NCI-H146 (cell line): Measurements from ENCODE around the gene NPHP3.

ENCODE experiments used
- DNase-seq: peaks from one replicate; lab custom pipeline; 2025; lab: John Stamatoyannopoulos, UW

The NPHP3 gene

GRCh38 chr3:132695422-132695821 is 26.8 kb downstream of the NPHP3 start:
- no peak for DNase-seq

GRCh38 chr3:132694991-132695390 is 27.2 kb downstream of the NPHP3 start:
- no peak for DNase-seq

GRCh38 chr3:132690040-132690439 is 32.2 kb downstream of the NPHP3 start:
- DNase-seq = no peak

- DNase-seq = no peak
Measured at GRCh38 chr3:132682201-132682600, 40.0 kb downstream of the NPHP3 start.

GRCh38 chr3:132681421-132681820 is 40.8 kb downstream of the NPHP3 start:
- no peak for DNase-seq

GRCh38 chr3:132679911-132680310 is 42.3 kb downstream of the NPHP3 start:
- DNase-seq = no peak

- DNase-seq = no peak
Measured at GRCh38 chr3:132675408-132675807, 46.8 kb downstream of the NPHP3 start.

GRCh38 chr3:132669256-132669777 is 52.9 kb downstream of the NPHP3 start:
- no peak for DNase-seq

- no peak for DNase-seq
Measured at GRCh38 chr3:132665230-132665745, 56.9 kb downstream of the NPHP3 start.

GRCh38 chr3:132662212-132662611 is 60.0 kb downstream of the NPHP3 start:
- DNase-seq = peak; percentile 18

- no peak for DNase-seq
Measured at GRCh38 chr3:132661101-132661500, 61.1 kb downstream of the NPHP3 start.

- no peak for DNase-seq
Measured at GRCh38 chr3:132660811-132661070, 61.5 kb downstream of the NPHP3 start.

GRCh38 chr3:132660052-132660810 is 62.0 kb downstream of the NPHP3 start, which contains the start of gene UBA5:
TSS of gene UBA5 (plus strand) at chr3:132660329. CDS start at chr3:132660538, 209 bp downstream.
- DNase-seq = peak; percentile 86

GRCh38 chr3:132659365-132660051 is 62.7 kb downstream of the NPHP3 start, which contains the start of gene ACAD11:
TSS of gene ACAD11 (minus strand) at chr3:132659809. CDS start at chr3:132659751, 58 bp downstream.
- DNase-seq = peak; percentile 85

- DNase-seq = peak; percentile 33
Measured at GRCh38 chr3:132659000-132659364, 63.2 kb downstream of the NPHP3 start.

- no peak for DNase-seq
Measured at GRCh38 chr3:132657869-132658747, 64.1 kb downstream of the NPHP3 start.

- no peak for DNase-seq
Measured at GRCh38 chr3:132655471-132655870, 66.7 kb downstream of the NPHP3 start.

- no peak for DNase-seq
Measured at GRCh38 chr3:132654721-132655120, 67.5 kb downstream of the NPHP3 start.

GRCh38 chr3:132654190-132654589 is 68.0 kb downstream of the NPHP3 start:
- no peak for DNase-seq

GRCh38 chr3:132652640-132653270 is 69.5 kb downstream of the NPHP3 start:
- DNase-seq = no peak

GRCh38 chr3:132650153-132650552 is 72.1 kb downstream of the NPHP3 start:
- no peak for DNase-seq

- peak; percentile 12 for DNase-seq
Measured at GRCh38 chr3:132645058-132645457, 77.2 kb downstream of the NPHP3 start.
